Measurements from ENCODE around the gene PKP3.
"Not testable (repeated sequence)": the region's sequence is repeated elsewhere in the genome, so short reads cannot be mapped to it uniquely, and the experiment has no call there.

Gene PKP3

GRCh38 chr11:392102-392777, 1.8 kb upstream of the PKP3 start:
- Histone ChIP-seq H3K27me3 (ENCODE audit: control insufficient read depth, insufficient read depth, low read length) (peaks cover 5% of the 10 kb centered on the region; the same call in 1 of the 2 replicates), H3K4me3 (ENCODE audit: low read depth, low read length) (no peak overlapping the region), H3K36me3 (ENCODE audit: control insufficient read depth, insufficient read depth, low read length) (peaks cover 2% of the 10 kb centered on the region; the same call in 1 of the 2 replicates), H3K9ac (ENCODE audit: low read length) (no peak overlapping the region), H3K4me1 (ENCODE audit: control insufficient read depth, insufficient read depth, low read length) (peaks cover 23% of the 10 kb centered on the region), H3K9me3 (ENCODE audit: control insufficient read depth, insufficient read depth, low read depth, low read length) (no peaks in the 10 kb centered on the region), H3K27ac (ENCODE audit: low read depth, low read length) (no peak overlapping the region)

GRCh38 chr11:393219-394033, 583 bp upstream of the PKP3 start:
- H3K4me1 ChIP-seq (ENCODE audit: control insufficient read depth, insufficient read depth, low read length): peaks cover 23% of the 10 kb centered on the region
- no peaks in the 10 kb centered on the region for H3K9me3 ChIP-seq (ENCODE audit: control insufficient read depth, insufficient read depth, low read depth, low read length)
- H3K27ac ChIP-seq (ENCODE audit: low read depth, low read length): peak overlapping the region; percentile 29; the same call in 1 of the 2 replicates
- peaks cover 11% of the 10 kb centered on the region for H3K36me3 ChIP-seq (ENCODE audit: control insufficient read depth, insufficient read depth, low read length)
- peak overlapping the region; percentile 72 for H3K4me3 ChIP-seq (ENCODE audit: low read depth, low read length)
- H3K9ac ChIP-seq (ENCODE audit: low read length): no peak overlapping the region
- H3K27me3 ChIP-seq (ENCODE audit: control insufficient read depth, insufficient read depth, low read length): no peaks in the 10 kb centered on the region

GRCh38 chr11:394858-395655, 1.0 kb downstream of the PKP3 start:
- Histone ChIP-seq H3K9ac (ENCODE audit: low read length) (peak overlapping the region; percentile 34), H3K36me3 (ENCODE audit: control insufficient read depth, insufficient read depth, low read length) (peaks cover 22% of the 10 kb centered on the region), H3K27me3 (ENCODE audit: control insufficient read depth, insufficient read depth, low read length) (no peaks in the 10 kb centered on the region)

GRCh38 chr11:395866-396265, 1.9 kb downstream of the PKP3 start:
- Histone ChIP-seq H3K36me3 (ENCODE audit: control insufficient read depth, insufficient read depth, low read length) (peaks cover 23% of the 10 kb centered on the region), H3K27me3 (ENCODE audit: control insufficient read depth, insufficient read depth, low read length) (no peaks in the 10 kb centered on the region), H3K27ac (ENCODE audit: low read depth, low read length) (no peak overlapping the region), H3K4me3 (ENCODE audit: low read depth, low read length) (no peak overlapping the region), H3K4me1 (ENCODE audit: control insufficient read depth, insufficient read depth, low read length) (peaks cover 21% of the 10 kb centered on the region), H3K9ac (ENCODE audit: low read length) (no peak overlapping the region), H3K9me3 (ENCODE audit: control insufficient read depth, insufficient read depth, low read depth, low read length) (no peaks in the 10 kb centered on the region)

More at GRCh38 chr11:394858-395655, 1.0 kb downstream of the PKP3 start:
- Histone ChIP-seq H3K4me1 (ENCODE audit: control insufficient read depth, insufficient read depth, low read length) (peaks cover 22% of the 10 kb centered on the region), H3K9me3 (ENCODE audit: control insufficient read depth, insufficient read depth, low read depth, low read length) (no peaks in the 10 kb centered on the region), H3K27ac (ENCODE audit: low read depth, low read length) (no peak overlapping the region), H3K4me3 (ENCODE audit: low read depth, low read length) (peak overlapping the region; percentile 72)

- H3K36me3 ChIP-seq (ENCODE audit: control insufficient read depth, insufficient read depth, low read length): peaks cover 23% of the 10 kb centered on the region
- H3K4me1 ChIP-seq (ENCODE audit: control insufficient read depth, insufficient read depth, low read length): peaks cover 21% of the 10 kb centered on the region
- H3K27ac ChIP-seq (ENCODE audit: low read depth, low read length): no peak overlapping the region
- no peaks in the 10 kb centered on the region for H3K9me3 ChIP-seq (ENCODE audit: control insufficient read depth, insufficient read depth, low read depth, low read length)
- H3K27me3 ChIP-seq (ENCODE audit: control insufficient read depth, insufficient read depth, low read length): no peaks in the 10 kb centered on the region
- no peak overlapping the region for H3K9ac ChIP-seq (ENCODE audit: low read length)
- no peak overlapping the region for H3K4me3 ChIP-seq (ENCODE audit: low read depth, low read length)
Observed at GRCh38 chr11:396511-396947, 2.5 kb downstream of the PKP3 start.

- Histone ChIP-seq H3K4me3 (ENCODE audit: low read depth, low read length) (no peak overlapping the region), H3K27me3 (ENCODE audit: control insufficient read depth, insufficient read depth, low read length) (no peaks in the 10 kb centered on the region), H3K27ac (ENCODE audit: low read depth, low read length) (no peak overlapping the region), H3K4me1 (ENCODE audit: control insufficient read depth, insufficient read depth, low read length) (peaks cover 21% of the 10 kb centered on the region), H3K9me3 (ENCODE audit: control insufficient read depth, insufficient read depth, low read depth, low read length) (no peaks in the 10 kb centered on the region), H3K36me3 (ENCODE audit: control insufficient read depth, insufficient read depth, low read length) (peaks cover 23% of the 10 kb centered on the region), H3K9ac (ENCODE audit: low read length) (no peak overlapping the region)
Observed at GRCh38 chr11:396948-397548, 3.0 kb downstream of the PKP3 start.

- H3K36me3 ChIP-seq (ENCODE audit: control insufficient read depth, insufficient read depth, low read length): peaks cover 29% of the 10 kb centered on the region
- no peak overlapping the region for H3K27ac ChIP-seq (ENCODE audit: low read depth, low read length)
- H3K27me3 ChIP-seq (ENCODE audit: control insufficient read depth, insufficient read depth, low read length): no peaks in the 10 kb centered on the region
Observed at GRCh38 chr11:398826-399225, 4.8 kb downstream of the PKP3 start.

GRCh38 chr11:399731-400211, 5.8 kb downstream of the PKP3 start:
- no peak overlapping the region for H3K4me3 ChIP-seq (ENCODE audit: low read depth, low read length)
- H3K36me3 ChIP-seq (ENCODE audit: control insufficient read depth, insufficient read depth, low read length): peaks cover 35% of the 10 kb centered on the region
- no peak overlapping the region for H3K9ac ChIP-seq (ENCODE audit: low read length)
- H3K4me1 ChIP-seq (ENCODE audit: control insufficient read depth, insufficient read depth, low read length): peaks cover 6% of the 10 kb centered on the region; the same call in 1 of the 2 replicates
- no peak overlapping the region for H3K27ac ChIP-seq (ENCODE audit: low read depth, low read length)
- H3K9me3 ChIP-seq (ENCODE audit: control insufficient read depth, insufficient read depth, low read depth, low read length): no peaks in the 10 kb centered on the region
- no peaks in the 10 kb centered on the region for H3K27me3 ChIP-seq (ENCODE audit: control insufficient read depth, insufficient read depth, low read length)

More at GRCh38 chr11:398826-399225, 4.8 kb downstream of the PKP3 start:
- Histone ChIP-seq H3K4me3 (ENCODE audit: low read depth, low read length) (no peak overlapping the region), H3K9ac (ENCODE audit: low read length) (no peak overlapping the region), H3K4me1 (ENCODE audit: control insufficient read depth, insufficient read depth, low read length) (peaks cover 14% of the 10 kb centered on the region), H3K9me3 (ENCODE audit: control insufficient read depth, insufficient read depth, low read depth, low read length) (no peaks in the 10 kb centered on the region)

- no peaks in the 10 kb centered on the region for H3K9me3 ChIP-seq (ENCODE audit: control insufficient read depth, insufficient read depth, low read depth, low read length)
- H3K36me3 ChIP-seq (ENCODE audit: control insufficient read depth, insufficient read depth, low read length): peaks cover 35% of the 10 kb centered on the region
- no peak overlapping the region for H3K27ac ChIP-seq (ENCODE audit: low read depth, low read length)
- no peaks in the 10 kb centered on the region for H3K27me3 ChIP-seq (ENCODE audit: control insufficient read depth, insufficient read depth, low read length)
- H3K4me3 ChIP-seq (ENCODE audit: low read depth, low read length): no peak overlapping the region
- H3K4me1 ChIP-seq (ENCODE audit: control insufficient read depth, insufficient read depth, low read length): 0 out of 2 replicates have a peak, but pooled peaks cover 1% of the 10 kb centered on the region
- no peak overlapping the region for H3K9ac ChIP-seq (ENCODE audit: low read length)
Observed at GRCh38 chr11:400241-400689, 6.3 kb downstream of the PKP3 start.

GRCh38 chr11:401196-401595, 7.2 kb downstream of the PKP3 start:
- H3K9me3 ChIP-seq (ENCODE audit: control insufficient read depth, insufficient read depth, low read depth, low read length); H3K27me3 ChIP-seq (ENCODE audit: control insufficient read depth, insufficient read depth, low read length); H3K27ac ChIP-seq (ENCODE audit: low read depth, low read length); H3K4me3 ChIP-seq (ENCODE audit: low read depth, low read length); H3K9ac ChIP-seq (ENCODE audit: low read length); H3K4me1 ChIP-seq (ENCODE audit: control insufficient read depth, insufficient read depth, low read length): not testable (repeated sequence)
- peaks cover 35% of the 10 kb centered on the region for H3K36me3 ChIP-seq (ENCODE audit: control insufficient read depth, insufficient read depth, low read length)

Measured in HUES6 (cell line).